HG03469 (cell line): ENCODE measurements around the gene INSYN2B.
A peak's percentile ranks its signal among the peaks of the same experiment; 100 is the strongest.

Source experiments
- ATAC-seq: cut with Tn5 transposase; IDR thresholded peaks from one replicate; pipeline ENCODE4 v1.9.1; 2021; ENCODE audit warnings: mild to moderate bottlenecking, moderate library complexity, moderate number of reproducible peaks; ENCODE audit not compliant: unreplicated experiment

INSYN2B gene

DNA sequence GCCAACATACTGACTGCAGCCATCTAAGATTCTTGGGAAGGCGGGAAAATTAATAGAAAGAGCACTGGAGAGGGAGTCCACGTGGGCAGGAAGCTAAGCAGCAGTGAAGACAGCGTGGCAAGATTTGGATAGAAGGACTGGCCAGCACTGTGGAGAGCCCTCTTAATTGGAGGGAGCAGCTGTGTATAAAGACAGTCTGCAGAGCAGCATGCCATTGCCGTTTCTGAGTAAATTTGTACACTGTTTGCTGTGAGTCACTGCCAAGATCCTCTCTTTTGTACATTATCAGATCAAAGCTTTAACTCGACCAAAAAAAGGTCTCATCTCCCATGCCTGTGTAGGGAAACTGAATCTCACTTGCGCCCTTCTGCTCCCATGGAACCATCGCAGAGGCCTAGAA is 45.3 kb downstream of the INSYN2B start:
- no peak for ATAC-seq

DNA sequence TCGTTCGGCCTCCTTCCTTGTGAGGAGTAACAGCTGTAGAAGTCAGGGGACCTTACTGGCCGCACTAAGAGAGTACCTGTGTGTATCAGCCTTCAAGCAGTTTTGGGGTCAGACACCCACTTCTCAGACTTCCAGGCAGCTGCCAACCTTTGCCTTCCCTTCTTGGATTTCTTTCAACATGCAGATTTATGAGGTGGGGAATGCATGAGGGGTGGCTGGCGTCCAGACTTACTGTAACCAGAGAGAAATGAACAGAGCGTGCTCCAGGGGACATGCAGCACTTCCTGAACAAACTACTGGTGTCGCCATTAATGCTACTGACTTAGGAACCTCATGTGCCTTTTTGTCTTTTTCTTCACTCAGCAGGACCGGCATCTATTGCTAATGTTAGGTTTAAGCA is 46.7 kb downstream of the INSYN2B start:
- ATAC-seq, result no peak

DNA sequence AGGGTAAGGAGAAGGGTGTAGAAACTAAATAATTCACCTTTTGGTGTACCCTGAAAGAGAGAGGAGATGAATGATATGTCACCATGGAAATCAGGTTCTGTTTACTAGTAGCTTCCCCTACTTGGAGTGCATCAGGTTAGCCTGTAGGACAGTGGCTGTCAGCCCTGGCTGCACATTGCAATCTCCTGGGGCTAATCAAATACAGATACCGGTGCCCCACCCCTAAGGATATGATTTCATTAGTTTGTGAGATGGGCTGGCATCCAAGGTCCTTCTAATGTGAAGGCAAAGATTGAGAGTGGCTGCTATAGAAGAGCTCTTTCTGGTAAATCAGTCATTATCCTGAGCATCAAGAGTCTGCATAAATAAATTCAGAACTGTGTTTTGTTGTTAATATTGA is 47.2 kb downstream of the INSYN2B start:
- no peak for ATAC-seq

DNA sequence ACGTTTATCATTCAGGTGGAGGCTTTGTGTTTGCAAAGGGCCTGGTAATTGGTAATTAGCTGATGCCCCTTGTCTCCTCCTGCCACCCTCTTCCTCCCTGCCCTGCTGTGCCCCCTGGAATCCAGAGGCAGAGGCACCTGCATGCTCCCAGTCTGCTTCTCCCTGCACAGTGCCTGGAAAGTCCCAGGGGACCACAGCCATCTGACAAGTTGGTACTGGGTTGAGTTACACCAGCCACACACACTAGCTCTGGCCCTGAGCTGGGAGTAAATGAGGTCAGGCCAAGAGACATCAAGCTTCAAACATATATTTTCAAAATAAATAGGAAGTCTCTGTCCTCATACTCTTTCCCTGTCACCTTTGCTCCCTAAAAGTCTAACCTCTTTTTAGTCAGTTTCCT is 56.3 kb downstream of the INSYN2B start:
- ATAC-seq, result no peak

DNA sequence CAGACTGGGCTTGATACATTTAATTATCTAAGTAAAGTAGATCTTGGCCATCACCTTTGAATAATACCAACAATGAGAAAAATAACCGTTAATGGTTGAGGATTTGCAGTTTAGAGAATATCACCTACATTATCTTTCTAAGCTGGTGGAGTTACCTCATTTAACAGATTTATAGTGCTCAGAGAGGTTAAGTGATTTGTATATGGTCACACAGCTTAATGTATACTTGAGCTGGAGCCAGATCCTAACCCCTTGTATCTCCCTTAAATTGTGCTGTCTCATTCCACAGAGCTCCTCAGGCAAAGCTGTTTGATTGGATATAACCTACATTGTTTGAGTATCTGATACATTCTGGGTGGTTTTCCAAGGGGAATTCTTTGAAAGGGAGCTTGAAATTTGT is 57.8 kb downstream of the INSYN2B start:
- ATAC-seq, result no peak

DNA sequence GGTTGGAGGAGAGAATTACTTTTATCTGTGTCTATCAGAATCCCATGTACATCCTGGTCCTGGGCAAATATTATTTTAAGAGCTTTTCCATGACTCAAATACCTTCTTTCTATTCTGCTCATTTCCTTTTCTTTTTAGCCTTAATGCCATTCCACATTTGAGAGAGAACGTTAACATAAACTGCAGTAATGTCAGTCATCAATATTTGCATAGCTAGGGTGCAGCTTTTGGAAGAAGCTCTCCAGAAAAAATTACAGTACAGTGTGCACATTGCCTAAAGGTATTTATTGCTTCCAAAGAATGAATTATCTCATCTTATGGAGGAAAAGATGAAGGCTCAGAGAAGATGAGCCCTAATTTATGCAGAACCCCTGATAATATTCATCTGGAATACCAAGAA is 58.3 kb downstream of the INSYN2B start:
- no peak for ATAC-seq

DNA sequence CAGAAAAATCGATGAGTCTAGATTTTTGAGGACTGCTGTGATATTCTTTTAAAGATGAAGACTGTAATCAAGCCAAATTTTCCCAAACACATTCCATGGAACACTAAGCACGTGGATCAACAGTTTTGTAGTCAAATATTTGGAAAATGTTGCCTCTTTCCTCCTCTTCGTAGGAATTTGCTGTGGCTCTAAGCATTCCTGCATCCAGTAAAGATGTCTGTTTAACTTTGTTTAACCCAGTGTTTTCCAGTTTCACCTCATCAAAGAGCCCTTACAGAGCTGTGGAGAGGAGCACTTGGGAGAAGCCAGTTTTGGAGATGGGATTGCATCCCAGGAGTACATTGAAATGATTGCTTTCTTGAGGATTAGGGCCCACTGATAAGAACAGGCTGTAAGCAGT is 58.9 kb downstream of the INSYN2B start:
- ATAC-seq, result no peak

DNA sequence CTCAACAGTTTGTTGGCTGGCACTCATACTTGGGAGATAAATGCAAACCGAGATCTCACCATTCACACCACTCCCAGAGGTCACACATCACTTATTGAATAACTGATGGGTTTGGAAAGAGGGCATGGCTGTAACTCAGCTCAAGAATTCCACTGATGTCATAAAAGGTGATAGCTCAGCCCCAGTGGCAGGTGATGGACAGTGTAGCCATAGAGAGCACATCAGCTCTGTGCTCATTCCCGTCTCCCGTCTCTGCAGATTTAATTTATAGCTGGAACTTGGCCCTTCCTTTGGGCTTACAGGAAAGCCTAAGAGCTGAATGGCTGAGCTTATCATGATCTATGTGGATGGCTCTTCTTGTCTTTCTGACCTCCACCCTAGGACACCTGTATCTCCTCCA is 59.8 kb downstream of the INSYN2B start:
- no peak for ATAC-seq

DNA sequence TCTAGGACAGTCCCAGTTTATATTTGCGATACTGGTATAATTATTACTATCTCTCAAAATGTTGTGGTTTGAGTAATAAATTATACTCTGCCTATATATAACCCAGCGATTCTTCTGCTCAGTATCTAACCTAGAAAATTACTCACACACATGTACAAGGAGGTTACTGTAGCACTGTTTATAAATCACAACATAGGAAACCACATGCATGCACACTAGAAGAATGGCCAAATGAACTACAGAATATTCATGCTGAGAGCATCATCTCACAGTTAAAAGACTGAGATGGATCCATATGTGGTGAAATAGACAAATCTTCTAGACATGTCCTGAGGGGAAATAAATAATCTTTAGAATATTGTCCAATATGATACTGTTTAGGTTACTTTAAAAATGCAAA is 62.1 kb downstream of the INSYN2B start:
- ATAC-seq, result no peak

DNA sequence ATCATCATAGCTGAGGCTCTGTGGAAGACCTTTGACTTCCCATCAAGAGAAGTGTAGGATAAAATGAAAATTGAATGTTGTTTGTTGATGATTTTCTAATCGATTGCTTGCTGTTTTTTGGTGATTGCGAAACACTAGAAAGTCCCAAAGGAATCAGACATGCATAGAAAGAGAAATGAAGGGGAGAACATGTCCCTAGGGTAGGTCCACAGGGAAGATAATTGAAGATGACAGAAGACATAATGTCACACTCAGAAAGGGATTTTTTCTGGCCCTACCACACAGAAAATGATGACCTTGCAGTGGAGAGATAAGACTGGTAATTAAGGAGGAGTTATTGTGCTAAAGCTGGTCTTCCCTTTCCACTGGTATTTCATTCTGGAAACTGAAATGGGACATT is 62.8 kb downstream of the INSYN2B start:
- no peak for ATAC-seq

DNA sequence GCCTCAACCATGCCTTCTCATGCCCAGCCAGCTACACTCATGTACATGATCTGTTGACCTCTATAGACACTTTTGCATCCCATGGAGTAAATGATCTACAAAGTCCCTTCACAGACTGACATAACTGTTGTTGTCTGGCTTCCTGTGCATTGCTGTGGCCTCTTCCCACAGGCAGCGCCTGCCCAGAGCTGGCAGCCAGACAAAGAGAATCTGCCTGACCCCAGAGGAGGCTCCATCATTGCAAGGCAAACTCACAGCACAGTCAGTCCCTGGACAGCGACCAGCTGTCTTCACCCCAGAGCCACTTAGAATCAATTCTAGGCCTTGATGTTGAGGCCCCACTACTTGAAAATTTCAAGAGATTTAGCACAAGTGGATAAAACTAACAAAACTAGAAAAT is 65.5 kb downstream of the INSYN2B start:
- ATAC-seq, result no peak

DNA sequence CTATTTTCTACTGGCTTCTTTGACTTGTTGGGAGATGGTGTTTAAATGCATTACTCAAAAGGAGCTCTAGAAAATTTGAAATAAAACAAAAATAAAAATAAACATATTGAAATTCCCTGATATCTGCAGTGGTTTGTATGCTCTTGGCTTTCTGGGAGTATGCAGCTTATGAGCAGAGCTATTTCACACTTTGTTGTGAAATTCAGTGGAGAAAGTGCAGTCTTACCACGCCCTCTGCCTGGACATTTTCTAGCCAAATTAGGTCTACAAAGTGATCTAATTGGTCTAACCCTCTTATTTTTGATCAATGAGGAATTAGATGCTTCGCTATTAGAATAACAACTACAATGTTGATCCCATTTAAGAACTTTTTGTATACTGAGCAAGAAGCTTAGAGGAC is 66.8 kb downstream of the INSYN2B start:
- ATAC-seq, result no peak

DNA sequence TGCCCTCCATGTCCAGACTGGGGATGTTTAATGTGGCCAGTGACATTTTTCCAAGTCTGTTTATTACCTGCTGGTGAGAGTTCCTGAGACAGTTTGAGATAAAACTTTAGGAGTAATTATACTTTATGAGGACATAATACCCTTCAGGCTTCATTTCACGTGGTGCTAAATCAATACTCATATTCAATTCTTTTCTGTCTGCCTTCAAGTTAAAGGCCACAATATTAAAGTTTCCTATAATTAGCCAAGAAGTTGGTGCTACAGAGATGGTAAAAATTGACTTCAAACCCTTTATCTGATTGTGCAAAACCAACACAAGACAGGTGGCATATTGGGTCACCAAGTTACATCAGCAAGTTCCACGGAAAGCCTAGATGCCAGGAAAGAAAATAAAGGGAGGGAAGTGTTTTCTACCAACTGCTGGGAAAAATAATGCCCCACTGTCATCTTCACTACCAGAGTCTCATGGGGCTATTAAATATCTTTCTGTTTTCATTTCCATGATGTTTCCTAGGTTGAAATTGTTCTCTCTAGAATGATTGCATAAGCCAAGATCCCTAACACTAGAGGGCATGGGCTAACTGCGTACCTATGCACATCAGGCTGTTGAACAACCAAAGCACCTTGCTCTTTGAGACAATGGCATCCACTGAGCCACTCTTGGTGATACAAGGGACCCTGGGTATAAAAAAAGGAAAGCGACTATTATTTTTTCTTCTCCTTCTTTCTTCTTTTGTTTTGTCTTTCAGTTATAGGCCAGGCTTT is 68.7 kb downstream of the INSYN2B start:
- no peak for ATAC-seq

DNA sequence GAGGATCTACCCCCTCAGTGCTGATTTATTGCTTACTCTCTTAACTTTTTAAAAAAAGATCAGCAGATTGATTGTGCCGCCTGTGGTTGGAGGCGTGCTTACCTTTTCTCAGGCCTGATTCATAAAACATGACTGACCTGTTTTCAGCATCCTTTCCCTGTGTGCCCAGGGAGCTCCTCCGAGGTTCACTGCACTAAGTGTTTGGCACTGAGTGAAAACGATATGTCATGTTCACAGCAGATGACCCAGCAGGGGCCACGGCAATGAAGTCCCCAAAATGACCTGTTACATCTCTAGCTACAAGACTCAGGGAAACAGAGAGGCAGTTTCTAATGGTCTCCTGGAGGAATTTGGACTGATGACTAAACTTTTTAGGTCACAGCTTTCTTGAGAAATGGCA is 69.9 kb downstream of the INSYN2B start:
- no peak for ATAC-seq

DNA sequence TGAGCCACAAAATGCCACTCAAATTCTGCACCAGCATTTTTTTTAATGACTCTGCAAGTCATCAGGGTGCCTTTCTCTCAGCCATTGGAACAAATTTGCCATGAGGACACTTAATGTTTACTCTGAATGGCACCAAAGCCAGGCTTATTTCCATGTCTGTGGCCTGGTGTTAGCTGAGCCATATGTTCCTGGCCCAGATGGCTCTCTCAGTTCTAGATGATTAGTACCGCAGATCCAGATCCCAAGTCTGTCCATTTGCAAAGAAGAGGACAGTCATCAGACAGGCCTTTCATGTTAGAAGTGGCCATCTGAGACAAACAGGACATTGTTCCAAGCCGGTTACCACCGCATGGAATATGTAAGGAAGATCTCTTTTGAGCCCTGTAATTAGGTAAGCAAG is 70.3 kb downstream of the INSYN2B start:
- ATAC-seq, result no peak

DNA sequence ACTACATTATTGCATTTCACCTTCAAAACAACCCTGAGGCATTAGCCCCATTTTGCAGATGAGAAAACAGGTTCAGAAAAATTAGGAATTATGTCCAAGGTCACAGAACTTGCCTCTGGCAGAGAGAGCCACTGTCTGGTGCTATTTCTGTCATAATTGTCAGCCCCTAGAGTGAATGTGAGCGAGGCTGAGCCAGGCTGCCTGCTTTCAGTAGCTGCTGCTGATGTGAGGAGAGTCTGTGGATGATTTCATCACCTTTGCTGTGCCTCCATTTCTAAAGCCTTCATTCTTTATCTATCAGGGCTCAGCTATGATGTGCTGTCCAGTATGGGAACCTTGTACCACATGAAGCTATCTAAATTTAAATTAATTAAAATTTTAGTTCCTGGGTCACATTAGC is 71.4 kb downstream of the INSYN2B start:
- no peak for ATAC-seq

DNA sequence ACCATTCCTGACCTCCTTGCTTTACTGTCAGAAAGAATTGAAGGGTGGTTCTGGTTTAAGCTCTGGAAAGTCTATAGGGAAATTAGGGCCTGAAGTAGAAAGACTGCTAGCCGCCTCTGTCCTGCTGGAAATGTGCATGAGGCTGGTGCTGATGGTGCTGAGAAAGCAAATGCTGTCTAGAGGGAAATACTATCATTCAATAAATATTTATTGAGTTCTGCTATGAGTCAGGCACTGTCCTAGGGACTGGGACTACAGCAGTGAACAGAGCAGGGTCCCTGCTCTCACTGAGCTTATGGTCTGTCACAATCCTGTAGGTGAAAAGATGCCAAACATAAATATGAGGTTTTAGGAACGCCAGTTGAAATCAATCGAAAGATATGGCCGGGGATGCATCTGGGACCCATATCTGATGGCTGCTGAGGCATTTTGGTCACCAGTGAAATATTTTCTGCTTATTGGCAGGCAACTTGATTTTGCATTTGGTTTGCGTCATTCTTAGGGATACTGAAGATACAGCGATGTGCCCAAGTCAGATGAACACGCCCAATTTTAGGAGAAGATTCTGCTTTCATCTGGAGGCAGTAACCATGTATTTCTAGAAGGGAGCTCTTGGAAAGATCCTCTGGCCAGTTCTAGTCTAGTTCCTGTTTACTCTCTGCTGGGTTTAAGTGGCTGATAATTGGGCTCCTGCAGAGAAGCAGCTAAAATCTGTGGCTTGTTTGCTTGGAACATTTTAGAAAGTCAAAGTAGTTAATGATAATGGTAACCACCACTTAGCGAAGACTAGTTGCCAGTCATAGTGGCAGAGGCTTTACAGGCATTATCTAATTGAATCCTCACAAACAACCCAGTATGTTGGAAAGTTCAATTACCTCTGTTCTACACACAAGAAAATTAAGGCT is 73.3 kb downstream of the INSYN2B start:
- no peak for ATAC-seq

DNA sequence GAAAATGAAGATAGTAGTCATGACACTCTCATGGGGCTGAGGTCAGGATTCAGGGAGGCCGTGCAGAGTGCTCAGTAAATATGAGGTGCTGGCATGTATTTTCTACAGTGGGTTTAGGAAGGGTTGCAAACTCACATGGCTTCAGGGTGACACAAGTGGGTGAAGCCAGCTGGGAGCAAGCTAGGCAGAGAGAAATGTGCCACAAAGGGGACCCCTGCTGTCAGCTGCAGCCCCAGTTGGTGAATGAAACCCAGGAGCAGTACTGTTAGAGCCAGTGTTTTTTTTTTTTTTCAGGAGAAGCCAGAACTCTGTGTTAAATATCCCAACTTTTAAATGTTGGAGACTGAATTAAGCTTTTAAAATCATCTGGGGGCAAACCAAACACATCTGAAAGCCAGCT is 75.3 kb downstream of the INSYN2B start:
- no peak for ATAC-seq

DNA sequence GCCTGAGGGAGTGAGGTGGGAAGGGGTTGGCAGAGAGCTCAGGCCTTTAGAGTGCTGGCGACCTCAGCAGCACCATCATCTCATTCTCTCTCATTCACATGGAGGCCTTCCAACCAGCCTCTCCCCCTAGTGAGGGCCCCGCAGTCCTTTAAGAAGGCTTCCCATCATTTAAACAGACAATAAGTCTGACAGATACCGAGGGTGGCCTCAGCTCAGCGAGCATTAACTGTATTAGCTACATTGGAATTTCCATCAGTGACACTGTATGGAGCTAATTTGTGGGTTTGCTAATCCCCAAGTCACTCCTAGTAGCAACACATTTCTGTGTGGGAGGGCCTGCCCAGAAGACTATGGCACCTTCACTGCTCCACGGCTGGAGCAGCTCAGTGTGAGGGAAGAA is 75.8 kb downstream of the INSYN2B start:
- no peak for ATAC-seq

DNA sequence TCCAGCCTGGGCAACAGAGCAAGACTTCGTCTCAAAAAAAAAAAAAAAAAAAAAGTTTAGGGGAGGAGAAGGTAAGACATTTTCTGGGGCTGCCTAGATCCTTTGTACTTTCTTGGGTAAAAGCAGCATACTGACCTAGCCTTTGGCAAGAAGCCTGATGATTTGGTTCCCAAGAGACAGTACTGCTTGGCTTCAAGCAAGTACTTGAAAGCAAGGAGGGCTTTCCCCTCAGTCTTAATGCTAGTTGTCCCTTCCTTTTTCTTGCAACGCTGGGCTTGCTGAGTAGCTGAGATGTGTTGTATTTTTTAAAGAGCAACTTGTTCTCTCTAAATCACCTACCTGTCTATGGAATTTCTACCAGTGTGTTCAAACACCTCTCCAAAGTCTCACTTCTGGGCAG is 76.2 kb downstream of the INSYN2B start:
- peak; percentile 42 for ATAC-seq

DNA sequence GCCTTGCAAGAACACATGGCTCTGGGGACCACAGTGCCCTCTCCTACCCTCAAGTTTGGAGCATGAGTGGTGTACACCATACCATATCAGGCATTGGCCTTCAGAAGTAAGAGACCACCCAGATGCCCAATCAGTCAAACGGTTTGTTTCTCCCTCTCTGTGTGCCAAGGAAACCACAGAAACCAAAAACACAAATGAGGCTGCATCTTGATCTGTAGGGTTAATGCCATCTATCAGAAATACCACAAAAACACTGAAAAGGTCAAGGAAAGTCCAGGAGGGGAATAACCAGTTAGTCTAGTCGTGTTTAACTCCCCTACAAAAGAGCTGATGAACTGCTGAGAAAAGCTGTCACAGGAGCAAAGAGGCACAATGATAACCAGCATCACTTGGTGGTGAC is 78.4 kb downstream of the INSYN2B start:
- no peak for ATAC-seq

DNA sequence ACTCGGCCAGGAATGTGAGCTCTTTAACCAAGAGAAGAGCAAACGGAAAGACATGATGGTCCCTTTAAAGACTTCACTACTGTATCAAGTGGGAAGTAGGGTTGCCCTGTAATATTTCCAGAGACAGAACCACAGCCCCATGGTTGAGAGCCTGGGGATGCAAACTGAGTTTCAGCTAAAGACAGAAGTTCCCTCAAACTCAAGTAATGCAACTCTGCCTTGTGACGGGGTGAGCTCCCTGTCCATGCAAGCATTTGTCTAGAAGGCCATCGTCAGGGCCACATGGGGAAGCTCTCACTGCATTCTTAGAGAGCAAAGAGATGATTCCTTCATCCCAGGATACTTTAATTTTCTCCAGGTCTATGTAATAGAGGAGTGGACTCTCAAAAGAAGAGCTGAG is 82.8 kb downstream of the INSYN2B start:
- ATAC-seq, result no peak
